GM18498 (cell line): ENCODE measurements around the gene ADAMTS6.

Source experiments
- ATAC-seq: cut with Tn5 transposase; IDR thresholded peaks from one replicate; pipeline ENCODE4 v1.9.1; 2021; ENCODE audit warnings: mild to moderate bottlenecking, moderate library complexity; ENCODE audit not compliant: unreplicated experiment

The ADAMTS6 gene

GRCh38 chr5:65113771-65114170 is 367.9 kb downstream of the ADAMTS6 start:
- no peak for ATAC-seq

GRCh38 chr5:65111961-65112658 is 369.6 kb downstream of the ADAMTS6 start:
- ATAC-seq = no peak

GRCh38 chr5:65108786-65109743 is 372.7 kb downstream of the ADAMTS6 start:
- ATAC-seq = no peak

GRCh38 chr5:65105301-65105700 is 376.4 kb downstream of the ADAMTS6 start:
- peak; percentile 39 for ATAC-seq

- ATAC-seq = no peak
Measured at GRCh38 chr5:65104831-65105230, 376.9 kb downstream of the ADAMTS6 start.

- no peak for ATAC-seq
Measured at GRCh38 chr5:65103756-65104440, 377.8 kb downstream of the ADAMTS6 start.

GRCh38 chr5:65102976-65103711 is 378.6 kb downstream of the ADAMTS6 start:
- ATAC-seq = peak; percentile 76

- no peak for ATAC-seq
Measured at GRCh38 chr5:65102371-65102975, 379.2 kb downstream of the ADAMTS6 start.

GRCh38 chr5:65101632-65102100 is 380.1 kb downstream of the ADAMTS6 start:
- ATAC-seq = no peak

GRCh38 chr5:65100911-65101631 is 380.6 kb downstream of the ADAMTS6 start:
- no peak for ATAC-seq
